ENCODE data around the gene PCP4.
"Not testable (repeated sequence)": the region's sequence is repeated elsewhere in the genome, so short reads cannot be mapped to it uniquely, and the experiment has no call there.

PCP4 gene

DNA sequence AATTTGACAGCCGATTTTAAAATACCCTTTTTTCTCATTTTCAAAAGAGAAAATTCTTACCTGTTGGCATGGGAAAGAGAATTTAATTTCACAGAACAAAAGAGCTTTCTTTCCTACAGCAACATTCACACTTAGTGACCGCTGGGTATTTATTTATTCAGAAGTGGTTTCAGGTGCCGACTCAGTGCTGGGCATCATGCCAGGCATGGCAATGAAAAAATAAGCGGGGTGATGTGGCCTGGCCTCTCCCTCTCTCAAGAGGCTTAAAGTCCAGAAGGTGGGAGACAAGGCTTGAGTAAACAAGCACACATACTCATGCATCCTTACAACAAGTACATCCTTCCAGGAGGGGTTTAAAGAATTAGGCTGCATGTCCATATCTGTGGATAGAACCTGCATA lies 4.1 kb upstream of the PCP4 start:
- DNase-seq (ENCODE audit: insufficient read length, low spot score) (no peak), FAIRE-seq (no peak)

DNA sequence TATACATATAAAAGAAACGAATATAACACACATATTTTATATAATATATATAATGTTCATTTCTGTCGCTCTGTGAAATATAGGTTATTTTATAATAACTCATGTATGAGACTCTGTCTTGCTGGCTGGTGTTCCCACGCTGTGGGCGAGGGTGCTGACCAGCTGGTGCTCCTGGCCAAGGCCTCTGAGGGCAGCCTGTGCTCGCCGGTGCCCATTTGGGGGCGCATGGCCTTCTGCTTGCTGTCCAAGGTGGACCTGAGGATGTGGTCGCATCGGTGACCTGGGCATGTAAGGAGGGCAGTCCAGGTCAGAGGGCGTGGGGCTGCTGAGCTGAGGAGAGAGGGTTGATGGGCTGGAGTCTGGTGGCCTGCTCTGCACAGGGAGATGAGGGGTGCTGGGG lies 1.1 kb upstream of the PCP4 start:
- FAIRE-seq (no peak), DNase-seq (ENCODE audit: insufficient read length, low spot score) (no peak)

DNA sequence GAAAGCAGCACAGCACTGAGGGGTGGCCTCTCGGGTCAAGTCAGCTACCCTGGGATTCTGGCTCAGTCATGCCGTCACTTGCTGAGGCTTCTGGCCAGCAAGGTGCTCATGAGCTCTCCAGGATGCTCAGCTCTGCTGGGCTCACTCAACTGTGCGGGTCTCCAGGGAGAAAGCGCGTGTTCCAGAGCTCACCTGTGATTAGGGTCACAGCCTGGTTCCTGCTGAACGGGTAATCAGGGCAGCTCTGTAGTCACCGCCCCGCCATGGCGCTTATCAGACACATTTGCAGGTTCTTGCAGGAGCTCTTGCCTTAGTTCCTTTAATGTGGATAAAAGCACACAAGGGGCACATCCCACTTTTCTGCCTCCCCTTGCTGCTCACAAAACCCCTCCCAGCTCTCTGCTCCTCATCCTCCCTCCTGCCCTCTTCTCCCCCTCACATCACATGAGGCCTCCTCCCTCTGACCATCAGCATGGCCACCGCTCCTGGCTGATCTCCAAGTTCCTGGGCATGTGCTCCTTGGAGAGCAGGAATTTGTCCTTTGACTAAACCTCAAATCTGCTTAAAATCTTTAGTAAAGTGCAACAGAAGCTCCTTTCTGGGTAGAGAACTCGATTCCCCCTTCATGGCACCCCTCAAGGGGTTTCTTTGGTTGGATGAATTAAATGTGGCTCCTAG lies 2.0 kb downstream of the PCP4 start:
- FAIRE-seq: no peak
- DNase-seq (ENCODE audit: insufficient read length, low spot score): no peak

DNA sequence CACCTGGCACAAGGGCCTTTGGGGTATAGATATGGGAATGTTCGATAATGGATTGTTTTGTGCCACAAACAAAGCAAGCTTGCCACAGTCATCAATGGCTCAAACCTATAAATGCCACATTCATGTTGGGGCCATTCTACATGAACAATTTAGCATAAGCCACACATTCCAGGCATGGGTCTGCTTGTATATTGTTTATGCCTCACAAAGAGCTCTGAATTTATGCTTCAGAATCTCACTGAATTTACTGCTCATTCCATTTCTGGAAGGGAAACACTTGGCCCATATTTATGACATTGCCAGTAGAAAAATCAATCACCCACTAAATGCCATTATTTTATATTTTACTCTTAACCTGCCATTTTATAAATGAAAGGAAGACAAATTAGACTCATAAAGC lies 6.4 kb downstream of the PCP4 start:
- DNase-seq (ENCODE audit: insufficient read length, low spot score) (no peak), FAIRE-seq (no peak)

DNA sequence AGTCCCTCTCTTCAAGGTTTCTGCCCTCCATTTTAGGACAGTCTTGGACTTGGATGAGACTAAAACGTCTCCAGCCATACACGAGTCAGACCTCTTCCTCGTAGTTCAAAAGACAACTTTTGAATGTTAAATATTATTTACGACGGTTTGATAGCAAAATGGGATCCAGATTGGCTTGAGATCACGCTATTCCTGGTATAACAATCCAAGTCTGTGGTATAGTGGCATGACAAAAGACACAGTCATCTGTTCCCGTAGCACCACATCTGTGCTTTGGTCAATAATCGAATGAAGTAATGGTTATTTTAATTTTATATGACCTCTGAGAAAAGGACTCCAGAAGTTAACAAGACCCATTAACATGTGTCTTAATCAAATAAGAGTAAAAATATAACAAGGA lies 7.0 kb downstream of the PCP4 start:
- FAIRE-seq: no peak
- no peak for DNase-seq (ENCODE audit: insufficient read length, low spot score)

DNA sequence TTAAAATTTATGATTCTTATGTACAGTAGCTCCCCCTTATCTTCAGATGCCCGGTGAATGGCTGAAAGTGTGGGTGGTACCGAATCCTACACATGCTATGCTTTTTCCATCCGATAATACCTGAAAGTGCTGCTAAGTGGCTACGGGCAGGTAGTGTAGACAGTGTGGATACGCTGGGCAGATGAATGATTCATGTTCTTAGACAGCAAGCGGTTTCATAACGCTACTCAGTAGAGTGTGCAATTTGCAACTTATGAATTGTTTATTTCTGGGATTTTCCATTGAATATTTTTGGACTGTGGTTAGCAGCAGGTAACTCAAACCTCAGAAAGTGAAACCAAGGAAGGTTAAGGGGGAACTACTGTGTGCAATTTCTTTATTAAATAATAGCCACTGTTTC lies 7.5 kb downstream of the PCP4 start:
- no peak for DNase-seq (ENCODE audit: insufficient read length, low spot score)
- no peak for FAIRE-seq

DNA sequence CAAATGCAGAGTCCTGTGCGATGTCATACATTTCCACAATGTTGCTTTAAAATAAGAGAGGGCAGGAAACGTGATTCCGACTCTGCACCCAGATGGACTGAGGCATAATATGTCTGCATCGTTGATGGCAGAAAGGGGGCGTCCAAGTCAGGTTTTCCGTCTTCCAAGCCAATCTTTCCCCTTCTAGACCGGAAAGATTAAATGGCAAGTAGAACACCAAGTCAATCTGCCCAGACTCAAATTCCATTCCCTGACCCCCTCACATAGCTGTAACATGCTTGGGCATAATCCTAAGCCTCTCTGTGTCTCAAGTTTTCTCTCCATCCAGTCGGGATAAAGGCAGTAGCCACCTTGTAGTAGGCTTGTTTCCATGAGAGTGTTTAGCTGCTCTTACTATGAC lies 14.4 kb downstream of the PCP4 start:
- DNase-seq (ENCODE audit: insufficient read length, low spot score) (no peak), FAIRE-seq (no peak)

DNA sequence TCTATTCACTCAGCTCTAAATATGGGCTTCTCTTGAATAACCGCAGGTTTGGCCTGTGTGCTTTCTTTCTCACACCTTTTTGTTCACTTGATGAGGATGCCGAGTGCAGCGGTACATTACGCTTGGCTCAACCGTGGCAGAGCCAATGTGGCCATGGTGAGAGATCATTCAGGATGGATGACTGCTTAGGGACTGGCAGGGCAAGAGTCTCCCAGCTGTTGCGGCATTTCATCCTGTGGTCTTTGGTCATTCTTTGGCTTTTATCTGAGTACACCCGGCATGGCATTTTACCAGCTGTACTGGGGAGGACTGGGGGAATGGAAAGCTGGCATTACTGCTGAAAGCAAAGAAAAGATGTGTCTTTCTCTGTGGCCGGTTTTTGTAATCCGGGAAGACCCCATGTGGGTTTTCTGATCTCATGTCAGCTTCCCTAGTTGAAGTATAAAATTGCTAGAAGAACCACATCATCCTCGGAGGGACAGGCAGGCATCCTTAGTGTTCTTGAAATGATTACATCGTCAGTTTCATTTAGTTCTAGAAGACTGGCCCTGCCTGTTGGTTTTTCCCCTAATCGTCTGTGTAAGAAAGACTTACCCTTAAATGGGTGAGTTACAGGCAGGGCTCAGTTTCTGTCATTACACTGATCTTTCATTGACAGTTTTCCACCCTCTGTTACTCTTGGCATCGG lies 15.1 kb downstream of the PCP4 start:
- FAIRE-seq: no peak

DNA sequence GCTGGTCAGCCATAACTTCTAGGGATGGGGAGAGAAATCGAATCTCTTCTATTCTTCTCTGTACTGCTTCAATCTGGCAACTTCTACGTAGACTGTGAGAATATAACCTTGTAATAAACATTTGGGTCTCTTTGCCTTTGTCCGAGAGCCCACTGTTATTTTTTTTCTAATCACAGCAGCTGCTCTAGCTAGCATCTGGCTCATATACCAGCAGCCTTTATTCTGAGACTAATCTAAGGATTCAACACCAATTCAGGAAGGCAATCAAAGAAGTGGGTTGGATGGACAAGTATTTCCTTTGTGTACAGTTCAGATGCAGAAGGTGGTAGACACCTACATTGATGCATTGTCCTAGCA lies 15.6 kb downstream of the PCP4 start:
- no peak for DNase-seq (ENCODE audit: insufficient read length, low spot score)
- no peak for FAIRE-seq

More for the DNA sequence above, 15.1 kb downstream of the PCP4 start:
- no peak for DNase-seq (ENCODE audit: insufficient read length, low spot score)

DNA sequence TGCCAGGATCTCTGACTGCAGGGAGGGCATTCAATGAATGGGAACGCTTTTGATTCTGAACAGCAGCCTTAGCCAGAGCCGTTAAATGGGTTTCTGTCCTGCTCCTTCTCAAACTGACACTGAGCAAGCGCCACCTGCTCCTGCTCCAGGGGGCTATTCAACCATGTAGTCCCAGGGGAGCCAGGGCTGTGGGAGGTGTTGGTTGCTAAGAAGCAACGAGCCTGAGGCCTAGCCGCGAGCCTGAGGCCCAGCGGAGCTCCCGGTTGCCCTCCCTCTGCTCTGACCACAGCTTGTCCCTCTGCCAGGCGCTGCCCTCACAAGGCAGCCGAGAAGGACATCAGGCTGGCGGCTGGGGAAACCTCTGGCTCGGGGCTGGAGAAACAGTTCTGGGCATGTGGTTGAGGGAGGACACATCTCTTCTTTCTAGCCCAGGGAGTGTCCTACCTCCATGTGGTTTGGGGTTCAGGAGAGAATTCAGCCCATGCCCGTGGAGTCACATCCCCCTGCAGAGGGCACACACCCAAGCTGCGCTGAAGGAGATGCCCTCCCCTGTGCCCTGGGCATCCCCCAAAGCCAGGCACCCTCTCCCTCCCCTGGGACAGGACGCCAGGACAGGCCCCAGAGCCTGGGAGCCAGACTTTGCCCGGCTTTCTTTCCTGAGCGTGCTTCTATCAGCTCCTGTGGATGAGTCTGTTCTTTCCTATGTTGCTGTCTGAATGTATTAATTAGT lies 18.0 kb downstream of the PCP4 start:
- FAIRE-seq: no peak
- DNase-seq (ENCODE audit: insufficient read length, low spot score): no peak

DNA sequence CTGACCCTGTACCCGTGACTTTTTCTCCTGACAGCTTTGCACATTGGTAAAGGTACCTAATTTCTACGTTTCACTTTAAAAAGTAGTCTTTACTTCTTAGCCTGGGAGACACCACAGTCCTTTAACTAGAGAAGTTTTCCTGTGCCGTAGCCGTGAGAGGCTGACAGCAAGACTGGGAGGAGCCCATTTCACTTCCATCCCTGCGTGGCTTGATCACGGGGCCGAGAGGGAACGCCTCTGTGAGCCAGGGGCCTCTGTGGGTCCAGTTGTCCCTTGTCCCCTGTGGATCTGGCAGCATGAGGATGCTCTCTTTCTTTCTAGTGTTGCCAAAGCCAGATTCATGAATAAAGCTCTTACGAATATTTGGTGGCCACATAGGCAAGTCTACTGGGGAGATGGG lies 21.6 kb downstream of the PCP4 start:
- DNase-seq (ENCODE audit: insufficient read length, low spot score): no peak
- no peak for FAIRE-seq

DNA sequence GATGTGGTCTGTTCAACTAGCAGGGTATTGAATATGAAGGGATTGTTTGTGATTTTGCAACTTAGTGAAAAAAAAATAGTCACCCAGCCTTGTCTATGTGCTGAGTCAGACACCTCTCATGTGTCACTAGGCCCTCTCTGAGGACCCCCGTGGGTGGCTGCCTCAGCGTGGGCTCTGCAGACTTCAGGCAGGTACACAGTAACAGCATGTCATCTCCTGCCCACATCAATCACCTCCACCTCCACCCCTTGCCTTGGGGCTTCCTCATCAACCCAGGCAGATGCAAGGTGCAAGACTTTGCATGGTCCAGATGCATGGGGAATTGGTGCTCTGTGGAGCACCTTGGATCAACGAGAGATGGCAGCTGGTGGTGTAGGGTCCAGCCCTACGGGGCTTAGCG lies 23.9 kb downstream of the PCP4 start:
- no peak for FAIRE-seq
- DNase-seq (ENCODE audit: insufficient read length, low spot score): no peak

DNA sequence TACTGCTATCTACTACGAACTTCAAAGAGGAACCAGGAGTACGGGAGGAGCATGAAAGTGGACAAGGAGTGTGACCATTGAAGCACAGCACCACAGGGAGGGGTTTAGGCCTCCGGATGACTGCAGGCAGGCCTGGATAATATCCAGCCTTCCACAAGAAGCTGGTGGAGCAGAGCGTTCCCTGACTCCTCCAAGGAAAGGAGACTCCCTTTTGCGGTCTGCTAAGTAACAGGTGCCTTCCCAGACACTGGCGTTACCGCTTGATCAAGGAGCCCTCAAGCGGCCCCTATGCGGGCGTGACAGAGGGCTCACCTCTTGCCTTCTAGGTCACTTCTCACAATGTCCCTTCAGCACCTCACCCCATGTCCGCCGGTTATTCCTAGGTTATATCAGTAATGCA lies 24.6 kb downstream of the PCP4 start:
- not testable (repeated sequence) for DNase-seq (ENCODE audit: insufficient read length, low spot score); FAIRE-seq

DNA sequence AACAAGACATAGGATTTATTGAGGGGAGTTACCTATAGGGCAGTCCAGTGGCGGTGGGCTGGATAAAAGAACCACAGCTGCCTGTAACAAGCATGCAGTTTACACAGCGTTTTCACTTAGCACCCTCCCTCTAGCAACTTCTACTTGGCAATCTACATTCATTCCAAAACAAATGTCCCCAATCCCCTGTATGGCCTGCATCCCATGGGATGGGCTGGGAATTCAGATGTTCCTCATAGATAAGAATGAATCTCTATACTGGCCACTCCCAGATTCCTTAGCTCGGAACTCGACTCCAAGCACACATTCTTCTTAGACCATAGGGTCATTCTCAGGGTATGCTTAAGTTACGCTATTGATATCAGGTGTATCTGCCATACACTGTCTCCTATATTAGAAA lies 33.3 kb downstream of the PCP4 start:
- no peak for DNase-seq (ENCODE audit: insufficient read length, low spot score)
- no peak for FAIRE-seq

DNA sequence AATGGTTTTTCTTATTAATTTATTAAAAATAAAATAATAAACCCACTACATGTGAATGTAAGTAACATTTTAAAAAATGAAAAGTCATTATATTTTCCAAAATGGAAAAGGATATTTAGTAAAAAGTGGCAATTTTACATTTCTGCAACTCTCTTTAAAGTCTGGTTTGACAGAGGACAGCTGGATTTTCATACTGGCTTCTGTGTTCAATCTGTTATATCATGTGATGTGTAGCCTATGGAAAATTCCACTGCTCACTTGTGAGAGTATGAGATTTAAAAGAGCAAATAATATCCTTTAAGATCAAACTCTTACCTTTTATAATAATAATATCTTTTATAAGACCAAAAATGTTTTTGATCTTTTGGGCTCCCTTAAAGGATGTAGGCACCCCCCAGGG lies 33.7 kb downstream of the PCP4 start:
- no peak for FAIRE-seq
- no peak for DNase-seq (ENCODE audit: insufficient read length, low spot score)

DNA sequence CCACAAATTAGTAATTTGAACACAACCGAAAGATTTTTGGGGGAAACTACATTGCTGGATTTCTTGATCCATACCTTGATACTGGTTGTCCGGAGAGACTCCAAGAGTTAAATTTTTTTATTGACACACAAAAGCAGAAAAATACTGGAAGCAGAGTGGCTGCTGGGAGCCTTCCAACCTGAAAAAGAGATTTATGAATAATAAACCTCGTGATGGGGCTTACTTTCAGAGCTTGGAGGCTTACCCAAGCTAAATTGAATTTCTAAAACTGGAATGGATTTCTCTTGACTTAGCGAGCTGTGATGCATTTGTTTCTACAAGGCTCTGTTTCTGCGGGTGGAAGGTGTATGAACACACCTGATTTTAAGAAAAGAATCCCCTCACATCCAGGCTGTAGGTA lies 35.7 kb downstream of the PCP4 start:
- FAIRE-seq (no peak), DNase-seq (ENCODE audit: insufficient read length, low spot score) (no peak)

DNA sequence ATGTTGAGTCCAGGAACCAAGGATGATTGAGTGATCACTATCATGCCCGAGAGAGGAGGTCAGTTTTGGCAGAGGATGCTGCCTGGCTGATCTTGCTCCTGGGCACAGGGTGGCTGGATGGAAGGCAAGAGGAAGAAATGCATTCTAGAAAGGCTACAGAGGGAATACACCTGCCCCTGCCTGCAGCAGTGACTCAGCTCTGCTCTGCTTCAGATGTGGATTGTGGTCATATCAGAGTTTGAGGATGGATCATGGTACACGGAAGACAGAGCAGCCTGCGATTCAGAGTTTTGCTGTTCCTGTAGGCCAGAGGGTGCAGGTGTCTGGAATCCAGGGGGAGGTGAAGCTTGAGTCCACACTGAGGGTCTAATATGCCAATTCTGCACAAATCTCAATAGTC lies 37.2 kb downstream of the PCP4 start:
- no peak for DNase-seq (ENCODE audit: insufficient read length, low spot score)
- no peak for FAIRE-seq

DNA sequence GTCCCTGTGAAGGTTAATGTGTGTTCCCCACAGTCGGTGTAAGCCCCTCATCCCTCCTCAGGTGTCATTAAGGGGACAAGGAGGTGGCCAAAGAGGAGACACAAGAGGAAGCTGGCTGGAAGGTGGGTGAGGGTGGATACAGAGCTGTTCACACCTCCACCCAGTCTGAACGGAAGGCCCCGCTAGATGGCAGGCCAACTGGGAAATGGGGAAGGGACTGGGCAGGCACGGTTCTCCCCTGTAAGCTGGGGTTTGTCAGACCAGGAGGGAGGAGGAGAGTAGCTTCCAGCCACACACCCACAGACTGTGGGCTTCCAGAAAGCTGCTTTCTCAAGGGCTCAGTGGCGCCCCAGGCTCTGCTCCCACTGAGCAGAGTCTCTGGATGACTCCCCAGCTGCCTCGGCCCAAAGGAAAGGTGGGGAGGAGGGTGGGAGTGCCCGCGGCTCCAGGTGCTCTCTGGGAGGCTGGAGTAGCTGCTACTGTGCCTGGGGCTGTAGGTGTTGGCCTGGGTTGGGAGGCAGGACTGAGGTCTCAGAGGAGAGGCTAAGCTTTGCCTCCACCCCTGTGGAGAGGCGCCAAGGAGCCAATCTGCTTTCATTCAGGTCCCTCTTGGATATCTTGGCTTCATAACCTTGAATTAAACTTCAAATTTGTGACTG lies 41.2 kb downstream of the PCP4 start:
- FAIRE-seq (no peak), DNase-seq (ENCODE audit: insufficient read length, low spot score) (no peak)

DNA sequence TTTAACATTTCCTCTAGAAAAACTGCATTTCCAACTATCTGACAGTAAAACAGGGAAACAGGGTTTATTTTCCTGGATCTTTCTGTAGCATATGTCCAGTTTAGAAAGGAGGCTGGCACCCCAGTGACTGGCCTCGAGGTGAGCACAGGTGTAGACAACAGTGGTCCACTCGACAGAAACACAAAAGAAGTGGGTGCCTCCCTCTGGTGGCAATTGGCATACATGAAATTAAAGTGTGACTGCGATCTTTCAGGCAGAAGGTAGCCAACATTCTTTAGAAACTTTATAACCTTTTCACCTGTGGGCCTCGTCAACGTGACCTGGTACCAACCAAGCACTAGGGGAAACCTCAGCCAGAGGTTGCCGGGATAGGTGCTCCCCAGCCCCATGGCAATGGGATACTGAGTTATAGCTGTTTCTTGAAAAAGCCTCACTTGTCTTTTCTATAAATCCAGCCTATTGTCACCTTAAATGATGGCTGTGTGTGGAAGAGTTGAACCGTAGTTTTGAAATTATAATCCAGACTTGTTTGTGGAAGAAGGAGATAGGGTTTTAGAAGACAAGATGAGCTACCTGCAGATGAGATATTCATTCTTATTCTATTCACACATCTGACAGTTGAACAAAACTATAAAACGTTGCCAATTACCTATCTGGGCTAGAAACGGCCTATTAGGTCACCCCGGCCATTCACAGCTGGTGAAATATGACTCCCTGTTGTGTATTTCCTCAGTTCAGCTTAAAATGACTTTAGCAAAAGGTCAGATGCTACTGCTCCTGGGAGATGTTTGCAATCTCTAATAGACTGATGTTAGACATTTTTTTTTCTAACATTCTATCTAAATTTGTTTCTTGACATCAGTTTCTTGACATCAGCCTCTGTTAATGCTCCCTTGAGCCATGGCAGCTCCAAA lies 44.3 kb downstream of the PCP4 start:
- no peak for FAIRE-seq
- DNase-seq (ENCODE audit: insufficient read length, low spot score): no peak

DNA sequence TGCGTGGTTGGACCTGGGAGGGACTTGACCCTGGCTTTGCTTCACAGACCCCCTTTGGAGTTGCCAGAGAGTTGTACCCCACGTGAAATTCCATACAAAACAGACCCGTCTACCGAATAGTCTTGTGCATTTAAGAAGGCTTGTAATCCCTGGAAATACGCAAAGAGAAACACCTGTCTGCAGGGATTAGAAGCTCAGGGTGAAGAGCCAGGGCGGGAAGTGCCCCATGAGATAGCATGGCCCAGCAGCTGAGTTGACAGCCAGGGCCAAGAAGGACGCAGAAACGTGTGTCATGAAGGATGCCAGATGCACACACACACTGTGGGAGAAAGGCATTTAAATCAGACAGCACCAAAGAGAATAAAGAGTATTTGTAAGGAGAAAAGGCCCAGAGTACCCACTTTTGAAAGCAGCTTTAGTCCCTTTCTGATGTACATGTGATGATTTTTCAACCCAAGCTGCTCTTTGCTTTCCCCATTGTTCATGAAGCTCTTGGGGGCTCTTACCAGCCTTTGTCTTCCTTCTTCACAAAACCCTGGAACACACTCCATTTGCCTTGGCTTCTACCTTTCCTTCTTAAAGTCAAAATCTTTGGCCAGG lies 46.6 kb downstream of the PCP4 start:
- no peak for FAIRE-seq
- DNase-seq (ENCODE audit: insufficient read length, low spot score): no peak

Data from GM19239 (cell line).